GM23338 (cell line): ENCODE results near the gene SEPTIN7. TPM values are rescaled to one million over a fixed set of nuclear protein-coding genes. Genes with fewer than 3 reads are reported as not detected.

Source experiments
- ATAC-seq: fragments of 200-7000 bp; cut with Tn5 transposase; 3 replicates; pipeline ENCODE4 v1.9.1; 2020
- DNase-seq: peaks from one replicate; pipeline ENCODE4 v3.0.0-alpha.2; 2015; ENCODE audit warnings: low spot score
- H2AFZ ChIP-seq: fragments of 200-600 bp; sonication (generic); 2 replicates; pipeline ENCODE4 v1.8.0; 2016; ENCODE audit warnings: antibody characterized with exemption, mild to moderate bottlenecking, moderate library complexity
- H3F3A ChIP-seq: fragments of 200-600 bp; sonication (generic); replicated peaks from 2 replicates; pipeline ENCODE4 v1.8.0; 2017; ENCODE audit warnings: antibody characterized with exemption, mixed run types, low read depth
- H3K27ac ChIP-seq: fragments of 200-600 bp; sonication (generic); 2 replicates; pipeline ENCODE4 v1.6.1; 2016; ENCODE audit warnings: low read depth
- H3K27me3 ChIP-seq: fragments of 200-600 bp; sonication (generic); 2 replicates; pipeline ENCODE4 v1.8.0; 2016; ENCODE audit warnings: mild to moderate bottlenecking, mixed run types, moderate library complexity; ENCODE audit not compliant: insufficient read depth
- H3K36me3 ChIP-seq: fragments of 200-600 bp; sonication (generic); 2 replicates; pipeline ENCODE4 v1.8.0; 2016; ENCODE audit warnings: mild to moderate bottlenecking; ENCODE audit not compliant: insufficient read depth
- H3K4me1 ChIP-seq: fragments of 200-600 bp; sonication (generic); 2 replicates; pipeline ENCODE4 v1.8.0; 2016; ENCODE audit warnings: mild to moderate bottlenecking, moderate library complexity; ENCODE audit not compliant: insufficient read depth
- H3K4me2 ChIP-seq: fragments of 200-600 bp; sonication (generic); 2 replicates; pipeline ENCODE4 v1.7.1; 2017; ENCODE audit warnings: mixed run types
- H3K4me3 ChIP-seq: fragments of 200-600 bp; sonication (generic); 2 replicates; pipeline ENCODE4 v1.6.1; 2016; ENCODE audit warnings: mixed run types
- H3K79me2 ChIP-seq: fragments of 200-600 bp; sonication (generic); replicated peaks from 2 replicates; pipeline ENCODE4 v1.8.0; 2017; ENCODE audit warnings: mild to moderate bottlenecking; ENCODE audit not compliant: insufficient read depth
- H3K9me2 ChIP-seq: fragments of 200-600 bp; sonication (generic); 2 replicates; pipeline ENCODE4 v1.8.0; 2017; ENCODE audit not compliant: insufficient read depth
- H4K20me1 ChIP-seq: fragments of 200-600 bp; sonication (generic); replicated peaks from 2 replicates; pipeline ENCODE4 v1.8.0; 2017; ENCODE audit warnings: mild to moderate bottlenecking; ENCODE audit not compliant: insufficient read depth
- H3K27ac Mint-ChIP-seq: 2 replicates; pipeline ENCODE4 v1.8.0; 2020; ENCODE audit warnings: inconsistent platforms, mild to moderate bottlenecking, moderate library complexity, mixed read lengths
- H3K27me3 Mint-ChIP-seq: 3 replicates; pipeline ENCODE4 v1.8.0; 2022; ENCODE audit warnings: low read depth, mild to moderate bottlenecking, moderate library complexity, mixed read lengths, inconsistent platforms; ENCODE audit not compliant: insufficient read depth, poor library complexity
- H3K36me3 Mint-ChIP-seq: 3 replicates; pipeline ENCODE4 v1.8.0; 2021; ENCODE audit warnings: low read depth, mild to moderate bottlenecking, inconsistent platforms, moderate library complexity, mixed read lengths
- H3K4me1 Mint-ChIP-seq: 3 replicates; pipeline ENCODE4 v1.8.0; 2020; ENCODE audit warnings: mild to moderate bottlenecking, inconsistent platforms, mixed read lengths
- H3K4me3 Mint-ChIP-seq: 3 replicates; pipeline ENCODE4 v1.8.0; 2021; ENCODE audit warnings: moderate library complexity, mild to moderate bottlenecking, inconsistent platforms, mixed read lengths
- H3K9me3 Mint-ChIP-seq: 3 replicates; pipeline ENCODE4 v1.8.0; 2020; ENCODE audit warnings: moderate library complexity, mild to moderate bottlenecking, inconsistent platforms, mixed read lengths
- CREB1 ChIP-seq: fragments of 250-450 bp; sonication (Bioruptor Pico); IDR thresholded peaks from 2 replicates; pipeline ENCODE4 v1.5.0; 2020; ENCODE audit warnings: low read depth, mild to moderate bottlenecking, moderate library complexity
- JUNB ChIP-seq: IDR thresholded peaks from one replicate; pipeline ENCODE4 v1.6.1; 2016; ENCODE audit warnings: antibody characterized with exemption; ENCODE audit not compliant: unreplicated experiment
- NANOG ChIP-seq: IDR thresholded peaks from 2 replicates; pipeline ENCODE4 v1.6.1; 2016; ENCODE audit warnings: antibody characterized with exemption, borderline replicate concordance
- STAT1 ChIP-seq: IDR thresholded peaks from one replicate; pipeline ENCODE4 v1.6.1; 2016; ENCODE audit warnings: antibody characterized with exemption; ENCODE audit not compliant: unreplicated experiment
- ZNF114 ChIP-seq: fragments of 250-450 bp; sonication (Bioruptor Pico); IDR thresholded peaks from 2 replicates; pipeline ENCODE4 v1.5.0; 2020; ENCODE audit warnings: mild to moderate bottlenecking, moderate library complexity
- ZNF462 ChIP-seq: fragments of 250-450 bp; sonication (Bioruptor Pico); IDR thresholded peaks from 2 replicates; pipeline ENCODE4 v1.5.0; 2020; ENCODE audit warnings: mild to moderate bottlenecking, moderate library complexity
- polyA plus RNA-seq: library from polyadenylated mRNA; unstranded; fragments of >200 nt; fragmentation: Nextera tagmentation; extraction: Ambion mirVana; gene quantifications from 2 replicates; pipeline ENCODE4 v1.2.1, GENCODE V29; 2016
- total RNA-seq: library from RNA; depleted of rRNA; stranded (reverse); fragments of >200 nt; shearing (Covaris generic); gene quantifications from 2 replicates; pipeline ENCODE4 v1.2.3, GENCODE V29; 2014
- TF ChIP-seq, protein P1 (sequence below): IDR thresholded peaks from 2 replicates; pipeline ENCODE4 v1.6.1; 2016; ENCODE audit warnings: antibody characterized with exemption

SEPTIN7 gene
- total and polyA plus RNA-seq, 2 experiments from 2014 or later = 210 to 499 TPM

- no peak for TF ChIP-seq ZNF462 (CRISPR knock-in tag)
- TF ChIP-seq, protein P1, sequence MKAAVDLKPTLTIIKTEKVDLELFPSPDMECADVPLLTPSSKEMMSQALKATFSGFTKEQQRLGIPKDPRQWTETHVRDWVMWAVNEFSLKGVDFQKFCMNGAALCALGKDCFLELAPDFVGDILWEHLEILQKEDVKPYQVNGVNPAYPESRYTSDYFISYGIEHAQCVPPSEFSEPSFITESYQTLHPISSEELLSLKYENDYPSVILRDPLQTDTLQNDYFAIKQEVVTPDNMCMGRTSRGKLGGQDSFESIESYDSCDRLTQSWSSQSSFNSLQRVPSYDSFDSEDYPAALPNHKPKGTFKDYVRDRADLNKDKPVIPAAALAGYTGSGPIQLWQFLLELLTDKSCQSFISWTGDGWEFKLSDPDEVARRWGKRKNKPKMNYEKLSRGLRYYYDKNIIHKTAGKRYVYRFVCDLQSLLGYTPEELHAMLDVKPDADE = no peak
- TF ChIP-seq ZNF114 (CRISPR knock-in tag) = no peak
- no peak for TF ChIP-seq JUNB
- no peak for TF ChIP-seq STAT1
These were observed 25.9 kb downstream of the SEPTIN7 start (continued) for GRCh38 chr7:35826751-35827150.

DNA sequence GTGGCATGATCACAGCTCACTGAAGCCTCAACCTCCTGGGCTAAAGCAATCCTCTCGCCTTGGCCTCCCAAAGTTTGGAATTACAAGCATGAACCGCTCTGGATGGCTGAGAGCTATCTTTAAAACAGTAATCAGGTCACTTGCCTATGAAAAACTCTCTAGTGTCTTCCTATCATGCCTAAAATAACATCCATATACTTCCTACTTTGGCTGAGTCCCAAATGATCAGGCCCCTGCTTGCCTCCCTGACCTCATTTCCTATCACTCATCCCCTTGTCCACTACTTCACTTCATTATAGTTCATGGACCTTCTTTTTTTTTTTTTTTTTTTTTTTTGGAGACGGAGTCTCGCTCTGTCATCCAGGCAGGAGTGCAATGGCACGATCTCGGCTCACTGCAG lies 28.0 kb downstream of the SEPTIN7 start:
- Mint-ChIP-seq H3K36me3 (peaks cover 7% of the 10 kb centered on the region; the same call in 1 of the 3 replicates), H3K27ac (no peak overlapping the region), H3K4me1 (peaks cover 24% of the 10 kb centered on the region), H3K27me3 (no peaks in the 10 kb centered on the region), H3K4me3 (no peak overlapping the region), H3K9me3 (no peaks in the 10 kb centered on the region)
- H3K36me3 ChIP-seq = peaks cover 8% of the 10 kb centered on the region; the same call in 1 of the 2 replicates
- H3K4me2 ChIP-seq = no peak overlapping the region
- peaks cover 100% of the 10 kb centered on the region for H3K79me2 ChIP-seq
- H3K27me3 ChIP-seq = no peaks in the 10 kb centered on the region
- DNase-seq (no peak), ATAC-seq (no peak)
- H4K20me1 ChIP-seq = peaks cover 17% of the 10 kb centered on the region; the same call in 1 of the 2 replicates
- peaks cover 14% of the 10 kb centered on the region for H3K4me1 ChIP-seq
- H3F3A ChIP-seq = no peaks in the 10 kb centered on the region
- no peak overlapping the region for H3K4me3 ChIP-seq
- H3K9me2 ChIP-seq = no peaks in the 10 kb centered on the region
- no peak overlapping the region for H3K27ac ChIP-seq
- H2AFZ ChIP-seq = no peak overlapping the region
- TF ChIP-seq, protein P1 = no peak
- TF ChIP-seq ZNF114 (CRISPR knock-in tag) = no peak
- TF ChIP-seq ZNF462 (CRISPR knock-in tag) = no peak
- TF ChIP-seq NANOG = no peak
- TF ChIP-seq CREB1 (CRISPR knock-in tag) = no peak
